Activated T-helper 17 cell treated with anti-CD3 and anti-CD28 coated beads, Interleukin-2, amount 50 U/mL, for 72 hours (primary cell): ENCODE measurements around the gene MRGPRF. TPM values are rescaled to one million over a fixed set of nuclear protein-coding genes. Genes with fewer than 3 reads are reported as not detected.

Experiments used
- ATAC-seq: fragments of 150-1000 bp; cut with Tn5 transposase; replicated peaks from 2 replicates; pipeline ENCODE4 v1.10.0; 2021; ENCODE audit warnings: mild to moderate bottlenecking, moderate library complexity
- H3K27ac Mint-ChIP-seq: one replicate; pipeline ENCODE4 v1.8.0; 2022; ENCODE audit warnings: mixed read lengths
- H3K27me3 Mint-ChIP-seq: one replicate; pipeline ENCODE4 v1.8.0; 2022; ENCODE audit warnings: mixed read lengths
- H3K36me3 Mint-ChIP-seq: one replicate; pipeline ENCODE4 v1.8.0; 2022; ENCODE audit warnings: low read depth, mild to moderate bottlenecking, mixed read lengths
- H3K4me1 Mint-ChIP-seq: one replicate; pipeline ENCODE4 v1.8.0; 2022; ENCODE audit warnings: mixed read lengths
- H3K4me3 Mint-ChIP-seq: one replicate; pipeline ENCODE4 v1.8.0; 2022; ENCODE audit warnings: mild to moderate bottlenecking, mixed read lengths
- H3K9me3 Mint-ChIP-seq: one replicate; pipeline ENCODE4 v1.8.0; 2022; ENCODE audit warnings: mixed read lengths
- total RNA-seq, 2 donors: library from RNA; stranded (reverse); gene quantifications; one replicate each; pipeline ENCODE4 v1.2.3, GENCODE V29; 2022

MRGPRF gene
- total RNA-seq, 2 donors from 2014 or later, result not detected

DNA sequence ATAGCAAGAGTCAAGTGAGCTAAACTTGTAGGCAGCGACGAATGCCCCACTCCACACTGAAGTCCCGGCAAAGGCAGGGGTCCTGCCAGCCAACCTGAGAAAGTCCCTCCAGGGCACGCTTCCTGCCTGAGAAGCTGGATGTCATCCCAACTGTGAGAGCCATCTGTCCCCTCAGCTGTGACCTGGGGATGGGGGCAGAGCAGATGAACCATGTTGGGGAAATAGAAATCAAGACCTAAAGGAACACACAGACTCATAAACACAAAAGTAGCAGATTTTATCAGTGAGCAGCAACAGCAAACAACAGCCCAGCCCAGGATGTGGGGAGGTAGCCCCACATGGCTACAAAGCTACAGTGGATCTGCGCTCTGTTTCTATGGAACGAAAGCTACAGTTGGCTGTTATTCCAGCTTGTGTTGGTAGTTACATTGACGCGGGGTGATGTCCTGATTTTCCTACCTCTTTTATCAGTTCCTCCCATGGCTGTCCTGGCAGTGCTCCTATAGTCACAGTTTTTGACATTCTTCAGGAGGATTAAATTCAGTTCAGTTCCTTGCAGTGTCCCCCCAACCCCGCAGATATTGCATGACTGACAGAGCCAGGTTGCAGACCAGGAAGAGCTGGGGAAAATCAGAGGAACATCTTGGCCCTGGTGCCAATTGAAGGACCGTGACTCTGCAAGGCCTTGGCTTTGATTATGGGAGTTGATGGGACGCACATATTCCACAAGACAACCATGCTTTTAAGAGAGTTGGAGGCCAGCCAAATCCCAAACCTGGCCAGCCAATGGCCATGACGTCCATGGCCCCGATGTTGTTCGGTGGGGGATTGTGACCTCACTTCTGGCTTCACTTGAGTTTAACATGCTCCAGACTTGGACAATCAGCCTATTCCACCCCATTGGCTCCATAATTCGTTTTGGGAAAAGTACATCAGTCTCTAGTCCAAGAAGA lies 46.9 kb downstream of the MRGPRF start:
- ATAC-seq, result no peak
- no peaks in the 10 kb centered on the region for H3K27me3 Mint-ChIP-seq
- no peaks in the 10 kb centered on the region for H3K36me3 Mint-ChIP-seq
- H3K27ac Mint-ChIP-seq, result peak overlapping the region; percentile 32
- H3K4me3 Mint-ChIP-seq, result peak overlapping the region; percentile 11
- H3K9me3 Mint-ChIP-seq, result no peaks in the 10 kb centered on the region
- peaks cover 11% of the 10 kb centered on the region for H3K4me1 Mint-ChIP-seq

DNA sequence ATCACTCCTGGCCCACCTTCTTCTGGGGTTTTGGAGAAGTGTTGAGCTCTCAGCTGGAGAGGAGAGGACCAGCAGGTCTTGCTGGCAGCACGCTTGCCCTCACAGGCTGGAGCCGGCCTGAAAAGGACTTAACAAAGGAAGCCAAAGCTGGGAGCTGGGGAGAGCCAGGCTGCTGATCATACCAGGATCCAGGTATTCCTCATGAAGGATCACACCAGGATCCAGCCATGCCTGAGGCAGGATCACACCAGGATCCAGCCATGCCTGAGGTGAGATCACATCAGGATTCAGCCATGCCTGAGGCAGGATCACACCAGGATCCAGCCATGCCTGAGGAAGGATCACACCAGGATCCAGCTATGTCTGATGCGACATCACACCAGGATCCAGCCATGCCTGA lies 49.3 kb downstream of the MRGPRF start:
- H3K27me3 Mint-ChIP-seq, result no peaks in the 10 kb centered on the region
- H3K4me3 Mint-ChIP-seq, result peak overlapping the region; percentile 61
- H3K9me3 Mint-ChIP-seq, result no peaks in the 10 kb centered on the region
- peak overlapping the region; percentile 84 for H3K27ac Mint-ChIP-seq
- peaks cover 11% of the 10 kb centered on the region for H3K4me1 Mint-ChIP-seq
- no peaks in the 10 kb centered on the region for H3K36me3 Mint-ChIP-seq
- peak; percentile 35 for ATAC-seq

DNA sequence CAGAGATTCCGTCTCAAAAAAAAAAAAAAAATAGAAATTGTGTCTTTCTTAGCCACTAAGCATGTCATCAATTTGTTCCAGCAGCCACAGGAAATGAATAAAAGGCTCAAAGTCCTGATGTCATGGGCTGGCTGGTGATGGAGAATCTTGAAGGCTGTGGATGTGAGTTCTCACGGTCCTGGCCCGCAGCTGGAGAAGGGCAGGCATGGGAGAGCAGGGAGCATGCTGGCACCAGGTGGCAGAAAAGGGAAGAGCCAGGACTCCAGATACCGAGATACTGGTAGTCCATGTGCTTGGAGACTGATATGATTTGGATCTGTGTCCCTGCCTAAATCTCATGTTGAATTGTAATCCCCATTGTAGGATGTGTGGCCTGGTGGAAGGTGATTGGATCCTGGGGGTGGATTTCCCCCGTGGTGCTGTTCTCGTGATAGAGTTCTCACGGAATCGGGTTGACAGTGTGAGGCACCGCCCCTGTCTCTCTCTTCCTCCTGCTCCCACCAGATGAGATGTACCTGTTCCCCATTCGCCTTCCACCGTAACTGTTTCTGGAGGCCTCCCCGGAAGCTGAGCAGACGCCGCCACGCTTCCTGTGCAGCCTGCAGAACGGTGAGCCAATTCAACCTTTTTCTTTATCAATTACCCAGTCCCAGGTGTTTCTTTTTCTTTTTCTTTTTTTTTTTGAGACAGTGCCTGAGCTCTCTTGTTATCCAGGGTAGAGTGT lies 50.4 kb downstream of the MRGPRF start:
- no peaks in the 10 kb centered on the region for H3K36me3 Mint-ChIP-seq
- H3K9me3 Mint-ChIP-seq, result no peaks in the 10 kb centered on the region
- peaks cover 11% of the 10 kb centered on the region for H3K4me1 Mint-ChIP-seq
- ATAC-seq, result peak; percentile 62
- peak overlapping the region; percentile 84 for H3K27ac Mint-ChIP-seq
- peak overlapping the region; percentile 61 for H3K4me3 Mint-ChIP-seq
- no peaks in the 10 kb centered on the region for H3K27me3 Mint-ChIP-seq

DNA sequence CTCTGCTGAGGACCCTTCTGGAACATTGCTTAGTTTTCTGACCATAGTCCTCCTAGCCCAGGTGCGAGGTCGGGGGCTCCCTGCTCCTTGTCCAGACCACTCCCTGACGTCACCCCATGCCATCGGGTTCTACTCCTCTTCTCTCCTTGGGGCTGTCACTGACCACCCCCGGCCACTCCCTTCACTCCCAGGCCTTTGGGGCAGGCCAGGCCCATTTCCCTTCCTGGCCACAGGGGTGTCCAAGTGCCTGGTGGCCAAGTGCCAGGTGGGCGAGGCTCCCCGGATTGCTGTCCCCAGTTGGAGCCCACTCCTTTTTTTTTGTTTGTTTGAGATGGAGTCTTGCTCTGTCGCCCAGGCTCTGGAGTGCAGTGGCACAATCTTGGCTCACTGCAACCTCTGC lies 51.8 kb downstream of the MRGPRF start:
- Mint-ChIP-seq H3K27me3 (no peaks in the 10 kb centered on the region), H3K36me3 (no peaks in the 10 kb centered on the region), H3K4me3 (no peak overlapping the region), H3K9me3 (no peaks in the 10 kb centered on the region), H3K27ac (no peak overlapping the region), H3K4me1 (peaks cover 10% of the 10 kb centered on the region)
- no peak for ATAC-seq

DNA sequence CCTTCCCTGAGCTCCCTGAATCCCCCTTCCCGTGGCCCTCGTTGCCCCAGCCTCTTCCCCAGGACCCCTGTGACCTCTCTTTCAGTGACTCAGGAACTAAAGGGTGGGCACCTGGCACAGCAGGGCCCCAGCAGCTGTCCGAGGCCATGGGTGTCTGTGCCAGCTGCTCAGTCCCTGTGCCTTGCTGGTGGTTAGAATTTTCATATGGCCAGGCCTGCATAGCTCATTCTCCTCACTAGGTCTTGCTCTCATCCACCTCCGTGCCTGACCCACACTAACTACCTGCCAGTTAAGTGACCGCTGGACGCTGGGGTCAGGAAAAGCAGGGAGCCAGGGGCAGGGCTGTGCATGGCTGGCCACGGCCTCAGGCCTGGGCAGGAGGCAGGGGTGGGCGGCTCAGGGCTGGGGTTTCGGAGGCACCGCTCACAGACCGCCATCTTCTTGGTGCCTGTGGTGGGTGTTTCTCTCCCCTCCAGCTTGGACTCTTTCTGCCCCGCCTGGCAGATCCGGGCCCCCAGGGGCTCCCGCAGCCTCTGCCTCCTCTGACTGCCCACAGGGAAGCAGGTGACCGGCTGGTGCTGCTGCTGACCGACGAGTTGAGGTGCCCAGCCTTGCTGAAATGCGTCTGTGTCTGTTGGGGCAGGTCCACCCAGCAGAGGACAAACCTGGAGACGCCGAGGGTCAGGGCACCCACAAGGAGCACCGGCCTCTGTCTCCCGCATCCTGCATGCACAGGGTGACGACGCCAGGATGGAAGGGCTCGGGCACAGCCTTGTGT lies 52.6 kb downstream of the MRGPRF start:
- ATAC-seq, result no peak
- Mint-ChIP-seq H3K4me3 (no peak overlapping the region), H3K27me3 (no peaks in the 10 kb centered on the region), H3K27ac (no peak overlapping the region), H3K36me3 (no peaks in the 10 kb centered on the region), H3K4me1 (peaks cover 4% of the 10 kb centered on the region), H3K9me3 (no peaks in the 10 kb centered on the region)

DNA sequence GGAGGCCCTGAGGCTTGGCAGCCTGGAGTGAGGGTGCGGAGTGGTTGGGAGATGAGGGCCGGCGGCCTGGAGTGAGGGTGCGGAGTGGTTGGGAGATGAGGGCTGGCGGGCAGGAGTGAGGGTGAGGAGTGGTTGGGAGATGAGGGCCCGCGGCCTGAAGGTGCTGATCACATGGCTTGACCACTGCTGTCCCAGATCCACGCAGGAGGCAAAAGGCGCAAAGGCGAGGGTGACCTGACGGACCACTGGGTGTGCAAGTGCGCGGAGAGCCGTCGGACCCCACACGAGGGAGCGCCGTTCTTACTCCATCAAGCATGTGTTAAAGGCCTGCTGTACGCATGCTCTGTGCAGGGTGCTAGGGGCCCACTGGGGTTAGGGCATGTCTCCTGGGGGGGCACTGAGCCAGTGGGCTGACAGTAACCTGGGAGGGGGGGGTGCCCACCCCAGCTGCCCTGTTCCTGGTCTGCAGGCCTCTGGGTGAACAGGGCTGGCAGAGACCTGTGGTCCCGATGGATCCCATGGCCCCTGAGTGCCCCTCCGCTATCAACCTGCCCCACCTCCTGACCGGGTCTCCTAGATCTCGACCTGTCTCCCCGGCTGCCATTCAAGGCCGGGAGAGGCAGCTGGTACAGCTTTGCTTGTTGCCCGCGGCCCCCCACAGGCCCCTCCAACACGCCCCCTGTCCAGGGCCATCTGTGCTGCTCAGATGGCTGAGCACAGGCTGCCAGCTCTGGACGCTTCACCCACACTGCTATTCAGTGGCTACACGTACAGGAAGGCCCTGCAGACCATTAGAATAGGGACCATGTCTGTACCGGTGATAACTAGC lies 53.4 kb downstream of the MRGPRF start:
- Mint-ChIP-seq H3K36me3 (no peaks in the 10 kb centered on the region), H3K9me3 (no peaks in the 10 kb centered on the region), H3K27me3 (no peaks in the 10 kb centered on the region), H3K4me1 (peaks cover 2% of the 10 kb centered on the region), H3K4me3 (no peak overlapping the region), H3K27ac (no peak overlapping the region)
- ATAC-seq, result no peak

DNA sequence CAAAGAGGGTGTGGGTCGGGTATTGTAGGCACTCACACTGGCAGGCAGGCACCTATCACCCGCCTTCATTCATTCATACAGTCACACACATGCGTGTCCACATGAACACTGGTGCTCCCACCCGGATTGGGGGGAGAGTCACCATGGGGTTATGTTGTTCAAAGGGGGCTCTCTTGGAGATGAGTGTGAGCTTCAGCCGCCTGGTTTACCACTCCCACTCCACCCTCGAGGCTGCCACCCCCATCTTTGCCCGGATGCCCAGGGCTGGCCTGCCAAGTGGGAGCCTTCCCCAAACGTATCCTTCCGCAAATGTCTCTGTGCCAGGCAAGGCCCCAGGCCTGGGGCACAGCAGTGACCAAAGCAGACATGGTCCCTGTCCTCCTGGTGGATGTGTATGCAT lies 54.8 kb downstream of the MRGPRF start:
- H3K27ac Mint-ChIP-seq, result no peak overlapping the region
- H3K27me3 Mint-ChIP-seq, result no peaks in the 10 kb centered on the region
- H3K36me3 Mint-ChIP-seq, result no peaks in the 10 kb centered on the region
- no peak for ATAC-seq
- no peaks in the 10 kb centered on the region for H3K9me3 Mint-ChIP-seq
- H3K4me3 Mint-ChIP-seq, result no peak overlapping the region
- H3K4me1 Mint-ChIP-seq, result no peaks in the 10 kb centered on the region

DNA sequence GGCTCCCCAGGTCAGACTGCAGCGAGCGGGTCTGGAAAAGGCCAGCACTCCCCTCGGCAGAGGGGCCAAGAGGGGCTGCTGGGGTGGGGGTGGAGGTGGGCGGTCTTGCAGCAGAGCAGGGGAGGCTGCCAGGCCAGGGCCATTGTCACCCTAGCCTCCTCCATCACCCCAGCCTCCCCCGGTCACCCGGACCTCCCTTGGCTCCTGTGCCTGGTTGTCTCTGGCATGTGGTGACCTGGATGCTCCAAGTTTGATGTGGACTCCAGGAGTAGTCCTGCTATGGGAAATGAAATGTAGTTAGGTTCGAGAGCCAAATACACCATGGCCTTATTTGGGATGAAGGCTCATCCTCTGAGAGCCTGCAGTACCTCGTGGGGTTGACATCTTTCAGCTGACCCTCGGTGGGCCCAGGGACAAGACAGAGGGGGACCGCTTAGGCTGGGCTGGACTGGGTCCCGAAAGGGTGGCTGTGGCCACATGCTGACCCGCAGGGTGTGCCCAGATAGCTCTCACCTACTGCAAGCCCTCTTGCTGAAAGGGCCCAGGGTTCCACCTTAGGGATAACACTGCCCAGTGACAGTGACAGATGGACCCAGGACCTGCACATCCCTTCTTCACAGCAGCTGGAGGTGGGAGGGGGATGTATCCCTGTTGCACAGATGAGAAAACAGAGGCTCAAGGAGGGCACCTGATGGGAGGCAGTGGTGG lies 56.3 kb downstream of the MRGPRF start:
- Mint-ChIP-seq H3K4me1 (no peaks in the 10 kb centered on the region), H3K36me3 (no peaks in the 10 kb centered on the region), H3K4me3 (no peak overlapping the region), H3K27me3 (no peaks in the 10 kb centered on the region), H3K9me3 (no peaks in the 10 kb centered on the region), H3K27ac (no peak overlapping the region)
- ATAC-seq, result no peak

DNA sequence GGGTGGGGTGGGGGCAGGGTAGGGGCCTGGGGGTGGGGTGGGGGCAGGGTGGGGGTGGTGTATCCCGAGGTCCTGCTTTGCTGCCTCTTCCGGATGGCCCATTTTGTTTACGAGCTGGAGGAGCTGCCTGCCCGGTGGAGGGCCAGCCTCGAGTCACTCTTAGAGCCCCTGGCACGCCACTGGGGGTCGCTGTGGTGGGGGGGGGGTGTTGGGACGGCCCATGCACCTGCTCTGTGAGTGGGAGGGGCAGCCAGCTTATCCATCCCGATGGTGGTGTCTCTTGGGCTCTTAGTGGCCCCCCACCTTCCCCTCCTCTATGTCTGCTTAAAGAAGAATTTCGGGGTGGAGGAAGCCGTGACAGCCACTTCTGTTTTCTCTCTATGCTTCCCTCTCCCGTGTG lies 56.9 kb downstream of the MRGPRF start:
- ATAC-seq, result no peak
- H3K27ac Mint-ChIP-seq, result no peak overlapping the region

DNA sequence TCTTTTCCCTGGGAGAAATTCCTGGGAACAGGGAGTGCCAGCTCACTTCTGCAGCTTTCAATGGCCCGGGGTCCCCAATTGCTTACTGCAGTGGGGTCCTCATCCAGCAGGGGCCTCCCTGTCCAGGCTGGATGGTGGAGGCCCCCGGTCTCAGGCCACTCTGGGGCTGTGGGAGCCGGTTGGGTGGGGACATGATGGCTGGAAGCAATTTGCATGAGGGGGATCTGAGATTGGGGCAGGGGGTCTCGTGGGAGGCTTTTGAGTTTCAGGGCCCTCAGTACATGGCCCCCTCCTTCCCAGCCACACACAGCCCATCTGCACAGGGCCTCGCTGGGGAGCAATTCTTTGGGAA lies 57.5 kb downstream of the MRGPRF start:
- Mint-ChIP-seq H3K36me3 (no peaks in the 10 kb centered on the region), H3K4me1 (no peaks in the 10 kb centered on the region), H3K4me3 (no peak overlapping the region), H3K9me3 (no peaks in the 10 kb centered on the region), H3K27me3 (no peaks in the 10 kb centered on the region), H3K27ac (no peak overlapping the region)
- no peak for ATAC-seq

More for the DNA sequence above, 56.9 kb downstream of the MRGPRF start:
- Mint-ChIP-seq H3K9me3 (no peaks in the 10 kb centered on the region), H3K27me3 (no peaks in the 10 kb centered on the region), H3K36me3 (no peaks in the 10 kb centered on the region), H3K4me1 (no peaks in the 10 kb centered on the region), H3K4me3 (no peak overlapping the region)

DNA sequence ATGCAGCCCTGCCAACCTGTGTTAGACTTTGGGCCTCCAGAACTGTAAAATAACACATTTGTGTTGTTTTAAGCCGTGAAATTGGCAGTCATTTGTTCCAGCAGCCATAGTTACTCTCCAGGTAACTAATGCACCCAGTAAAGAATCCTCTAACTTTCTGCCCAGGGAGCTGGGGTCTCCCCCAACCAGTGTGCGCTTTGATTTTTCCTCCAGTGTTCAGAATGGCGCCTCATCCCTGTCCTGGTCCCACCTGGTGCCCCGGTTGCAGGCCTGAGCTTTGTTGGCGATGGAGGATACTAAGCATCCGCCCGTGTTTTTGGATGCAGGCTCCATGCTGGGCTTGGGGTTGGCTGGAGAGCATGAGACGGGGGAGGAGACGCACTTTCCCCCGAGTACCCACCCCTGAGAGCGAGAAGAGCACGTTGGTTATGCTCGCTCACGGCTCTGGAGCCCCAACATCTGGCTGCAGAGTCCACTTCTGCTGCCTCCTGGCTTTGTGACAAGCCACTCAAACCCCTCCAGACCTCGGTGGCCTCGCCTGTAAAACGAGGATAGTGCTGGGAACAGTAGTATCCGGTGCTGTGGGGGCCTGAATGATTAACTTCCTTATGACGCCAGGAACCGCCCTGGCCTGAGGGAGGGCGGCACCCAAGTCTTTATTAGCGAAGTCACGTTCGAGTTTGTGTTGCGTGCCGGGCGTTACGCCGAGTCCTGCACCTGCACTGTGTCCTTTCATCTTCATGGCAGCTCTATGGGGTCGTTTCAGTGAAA lies 58.0 kb downstream of the MRGPRF start:
- Mint-ChIP-seq H3K27ac (no peak overlapping the region), H3K4me1 (no peaks in the 10 kb centered on the region), H3K36me3 (no peaks in the 10 kb centered on the region), H3K4me3 (no peak overlapping the region), H3K9me3 (no peaks in the 10 kb centered on the region), H3K27me3 (no peaks in the 10 kb centered on the region)
- ATAC-seq, result no peak
